Measurements from ENCODE around the gene FSTL4. TPM values are rescaled to one million over a fixed set of nuclear protein-coding genes. Genes with fewer than 3 reads are reported as not detected.

FSTL4 gene
- total RNA-seq, 2 donors from 2014 or later, result 4.5 to 10.1 TPM

- Histone ChIP-seq H3K36me3 (no peaks in the 10 kb centered on the region), H3K27me3 (replicated peaks; ENCODE audit: insufficient read depth) (no peaks in the 10 kb centered on the region), H3K4me1 (replicated peaks) (no peaks in the 10 kb centered on the region), H3K4me3 (no peak overlapping the region), H3K9me3 (no peaks in the 10 kb centered on the region), H3K27ac (no peak overlapping the region)
- WGBS, result 97% methylated on average over 3 of the region's 3 CpGs
- intact Hi-C loops (cut with DNase I), result no loop called here
- DNase-seq (ENCODE audit: low spot score), result no peak
- TF ChIP-seq, protein P1, sequence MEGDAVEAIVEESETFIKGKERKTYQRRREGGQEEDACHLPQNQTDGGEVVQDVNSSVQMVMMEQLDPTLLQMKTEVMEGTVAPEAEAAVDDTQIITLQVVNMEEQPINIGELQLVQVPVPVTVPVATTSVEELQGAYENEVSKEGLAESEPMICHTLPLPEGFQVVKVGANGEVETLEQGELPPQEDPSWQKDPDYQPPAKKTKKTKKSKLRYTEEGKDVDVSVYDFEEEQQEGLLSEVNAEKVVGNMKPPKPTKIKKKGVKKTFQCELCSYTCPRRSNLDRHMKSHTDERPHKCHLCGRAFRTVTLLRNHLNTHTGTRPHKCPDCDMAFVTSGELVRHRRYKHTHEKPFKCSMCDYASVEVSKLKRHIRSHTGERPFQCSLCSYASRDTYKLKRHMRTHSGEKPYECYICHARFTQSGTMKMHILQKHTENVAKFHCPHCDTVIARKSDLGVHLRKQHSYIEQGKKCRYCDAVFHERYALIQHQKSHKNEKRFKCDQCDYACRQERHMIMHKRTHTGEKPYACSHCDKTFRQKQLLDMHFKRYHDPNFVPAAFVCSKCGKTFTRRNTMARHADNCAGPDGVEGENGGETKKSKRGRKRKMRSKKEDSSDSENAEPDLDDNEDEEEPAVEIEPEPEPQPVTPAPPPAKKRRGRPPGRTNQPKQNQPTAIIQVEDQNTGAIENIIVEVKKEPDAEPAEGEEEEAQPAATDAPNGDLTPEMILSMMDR (IDR thresholded peaks at IDR 0.05), result no peak
- no peak for TF ChIP-seq POLR2A (IDR thresholded peaks at IDR 0.05)
- no peak for TF ChIP-seq POLR2AphosphoS5 (IDR thresholded peaks at IDR 0.05)
These were observed 312.6 kb downstream of the FSTL4 start for GRCh38 chr5:133299728-133300127.

- Histone ChIP-seq H3K9me3 (no peaks in the 10 kb centered on the region), H3K36me3 (no peaks in the 10 kb centered on the region), H3K27me3 (replicated peaks; ENCODE audit: insufficient read depth) (no peaks in the 10 kb centered on the region), H3K27ac (no peak overlapping the region), H3K4me1 (replicated peaks) (no peaks in the 10 kb centered on the region), H3K4me3 (no peak overlapping the region)
- intact Hi-C loops (cut with DNase I), result no loop called here
- TF ChIP-seq POLR2A (IDR thresholded peaks at IDR 0.05), result no peak
- WGBS, result 0% methylated on average over 1 of the region's 1 CpG
- DNase-seq (ENCODE audit: low spot score), result no peak
These were observed 313.3 kb downstream of the FSTL4 start for GRCh38 chr5:133299021-133299420.

- no peak for DNase-seq (ENCODE audit: low spot score)
- intact Hi-C loops (cut with DNase I), result no loop called here
- Histone ChIP-seq H3K27me3 (replicated peaks; ENCODE audit: insufficient read depth) (no peaks in the 10 kb centered on the region), H3K4me1 (replicated peaks) (no peaks in the 10 kb centered on the region), H3K27ac (no peak overlapping the region), H3K9me3 (no peaks in the 10 kb centered on the region), H3K36me3 (no peaks in the 10 kb centered on the region), H3K4me3 (no peak overlapping the region)
- TF ChIP-seq, protein P1 (IDR thresholded peaks at IDR 0.05), result no peak
- no peak for TF ChIP-seq POLR2A (IDR thresholded peaks at IDR 0.05)
- no peak for TF ChIP-seq POLR2AphosphoS5 (IDR thresholded peaks at IDR 0.05)
- 74% methylated on average over 4 of the region's 4 CpGs for WGBS
These were observed 313.9 kb downstream of the FSTL4 start for GRCh38 chr5:133298447-133298846.

GRCh38 chr5:133297293-133297692, 315.0 kb downstream of the FSTL4 start:
- no peaks in the 10 kb centered on the region for H3K27me3 ChIP-seq (replicated peaks; ENCODE audit: insufficient read depth)
- no peaks in the 10 kb centered on the region for H3K4me1 ChIP-seq (replicated peaks)
- intact Hi-C loops (cut with DNase I), result no loop called here
- WGBS, result 81% methylated on average over 5 of the region's 5 CpGs
- H3K36me3 ChIP-seq, result no peaks in the 10 kb centered on the region
- H3K4me3 ChIP-seq, result no peak overlapping the region
- TF ChIP-seq POLR2A (IDR thresholded peaks at IDR 0.05) (no peak), POLR2AphosphoS5 (IDR thresholded peaks at IDR 0.05) (no peak)
- TF ChIP-seq, protein P1 (IDR thresholded peaks at IDR 0.05), result no peak
- no peak for DNase-seq (ENCODE audit: low spot score)
- H3K9me3 ChIP-seq, result no peaks in the 10 kb centered on the region
- no peak overlapping the region for H3K27ac ChIP-seq

DNA sequence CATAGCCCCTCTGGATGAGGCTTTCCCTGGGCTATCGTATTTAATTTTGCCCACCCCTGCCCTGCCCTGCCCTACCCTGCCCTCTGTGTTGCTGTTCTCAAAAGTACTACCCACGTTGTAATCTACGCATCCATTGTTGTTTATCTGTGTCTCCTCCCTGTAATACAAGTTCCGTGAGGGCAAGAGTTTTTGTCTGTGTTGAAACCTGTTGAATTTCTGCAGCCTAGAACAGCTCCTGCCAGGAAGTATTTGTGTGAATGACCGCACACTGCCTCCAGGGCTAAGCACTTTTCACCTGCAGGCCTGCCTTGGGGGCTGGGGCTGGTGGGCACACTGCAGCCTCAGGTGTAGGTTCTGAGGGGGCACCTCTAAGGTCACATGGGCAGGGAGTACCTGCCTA, 315.7 kb downstream of the FSTL4 start:
- WGBS, result 75% methylated on average over 5 of the region's 5 CpGs
- H3K36me3 ChIP-seq, result no peaks in the 10 kb centered on the region
- H3K27me3 ChIP-seq (replicated peaks; ENCODE audit: insufficient read depth), result no peaks in the 10 kb centered on the region
- TF ChIP-seq POLR2AphosphoS5 (IDR thresholded peaks at IDR 0.05) (no peak), POLR2A (IDR thresholded peaks at IDR 0.05) (no peak)
- TF ChIP-seq, protein P1 (IDR thresholded peaks at IDR 0.05), result no peak
- DNase-seq (ENCODE audit: low spot score), result no peak
- no peak overlapping the region for H3K27ac ChIP-seq
- H3K4me1 ChIP-seq (replicated peaks), result no peaks in the 10 kb centered on the region
- H3K4me3 ChIP-seq, result no peak overlapping the region
- no peaks in the 10 kb centered on the region for H3K9me3 ChIP-seq
- intact Hi-C loops (cut with DNase I), result no loop called here

Measured in prostate gland (tissue), 2 donors.